Panc1 (cell line): Measurements from ENCODE around the gene PRRT1.

ENCODE experiments used
- POLR2AphosphoS5 ChIP-seq: IDR thresholded peaks from 2 replicates; pipeline ENCODE4 v1.6.1; 2012; ENCODE audit warnings: mild to moderate bottlenecking, low read depth, low read length, moderate library complexity
- TF ChIP-seq, protein P1 (sequence below): fragments of 450-650 bp; IDR thresholded peaks from 2 replicates; pipeline ENCODE4 v1.5.1; 2017; ENCODE audit warnings: mild to moderate bottlenecking

DNA sequence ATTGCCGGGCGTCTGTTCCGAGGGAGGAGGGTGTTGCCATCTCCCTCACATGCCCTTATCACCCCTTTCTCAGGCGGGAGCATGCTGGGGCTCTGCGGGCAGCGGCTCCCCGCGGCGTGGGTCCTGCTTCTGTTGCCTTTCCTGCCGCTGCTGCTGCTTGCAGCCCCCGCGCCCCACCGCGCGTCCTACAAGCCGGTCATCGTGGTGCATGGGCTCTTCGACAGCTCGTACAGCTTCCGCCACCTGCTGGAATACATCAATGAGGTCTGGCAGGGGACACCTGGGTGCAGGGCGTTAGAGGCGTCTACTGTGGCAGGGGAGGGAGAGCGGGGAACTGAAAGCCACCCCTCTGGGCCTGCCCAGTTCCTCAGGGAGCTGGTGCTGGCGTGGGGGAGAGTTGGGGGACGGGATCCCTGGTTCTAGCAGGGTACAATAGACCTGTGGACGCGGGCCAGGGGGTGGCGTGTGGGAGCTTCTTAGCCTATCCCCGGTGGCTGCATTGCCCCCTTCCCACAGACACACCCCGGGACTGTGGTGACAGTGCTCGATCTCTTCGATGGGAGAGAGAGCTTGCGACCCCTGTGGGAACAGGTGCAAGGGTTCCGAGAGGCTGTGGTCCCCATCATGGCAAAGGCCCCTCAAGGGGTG lies 2.9 kb upstream of the PRRT1 start:
- TF ChIP-seq, protein P1, sequence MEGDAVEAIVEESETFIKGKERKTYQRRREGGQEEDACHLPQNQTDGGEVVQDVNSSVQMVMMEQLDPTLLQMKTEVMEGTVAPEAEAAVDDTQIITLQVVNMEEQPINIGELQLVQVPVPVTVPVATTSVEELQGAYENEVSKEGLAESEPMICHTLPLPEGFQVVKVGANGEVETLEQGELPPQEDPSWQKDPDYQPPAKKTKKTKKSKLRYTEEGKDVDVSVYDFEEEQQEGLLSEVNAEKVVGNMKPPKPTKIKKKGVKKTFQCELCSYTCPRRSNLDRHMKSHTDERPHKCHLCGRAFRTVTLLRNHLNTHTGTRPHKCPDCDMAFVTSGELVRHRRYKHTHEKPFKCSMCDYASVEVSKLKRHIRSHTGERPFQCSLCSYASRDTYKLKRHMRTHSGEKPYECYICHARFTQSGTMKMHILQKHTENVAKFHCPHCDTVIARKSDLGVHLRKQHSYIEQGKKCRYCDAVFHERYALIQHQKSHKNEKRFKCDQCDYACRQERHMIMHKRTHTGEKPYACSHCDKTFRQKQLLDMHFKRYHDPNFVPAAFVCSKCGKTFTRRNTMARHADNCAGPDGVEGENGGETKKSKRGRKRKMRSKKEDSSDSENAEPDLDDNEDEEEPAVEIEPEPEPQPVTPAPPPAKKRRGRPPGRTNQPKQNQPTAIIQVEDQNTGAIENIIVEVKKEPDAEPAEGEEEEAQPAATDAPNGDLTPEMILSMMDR, result peak; percentile 85; the same call in 1 of the 2 replicates
- no peak for TF ChIP-seq POLR2AphosphoS5
